Measurements from ENCODE around the gene LHPP. TPM values are rescaled to one million over a fixed set of nuclear protein-coding genes. Genes with fewer than 3 reads are reported as not detected.

Gene LHPP
- total RNA-seq, 1 donor from 2014 or later = 8.6 TPM

GRCh38 chr10:124565565-124566221 lies 104.1 kb downstream of the LHPP start:
- Mint-ChIP-seq H3K4me3 (no peak overlapping the region), H3K27me3 (peaks cover 6% of the 10 kb centered on the region), H3K36me3 (ENCODE audit: low read depth) (no peaks in the 10 kb centered on the region), H3K9me3 (no peaks in the 10 kb centered on the region), H3K27ac (no peak overlapping the region), H3K4me1 (no peaks in the 10 kb centered on the region)
- no peak for DNase-seq
- intact Hi-C loops (cut with micrococcal nuclease) = no loop called here

DNA sequence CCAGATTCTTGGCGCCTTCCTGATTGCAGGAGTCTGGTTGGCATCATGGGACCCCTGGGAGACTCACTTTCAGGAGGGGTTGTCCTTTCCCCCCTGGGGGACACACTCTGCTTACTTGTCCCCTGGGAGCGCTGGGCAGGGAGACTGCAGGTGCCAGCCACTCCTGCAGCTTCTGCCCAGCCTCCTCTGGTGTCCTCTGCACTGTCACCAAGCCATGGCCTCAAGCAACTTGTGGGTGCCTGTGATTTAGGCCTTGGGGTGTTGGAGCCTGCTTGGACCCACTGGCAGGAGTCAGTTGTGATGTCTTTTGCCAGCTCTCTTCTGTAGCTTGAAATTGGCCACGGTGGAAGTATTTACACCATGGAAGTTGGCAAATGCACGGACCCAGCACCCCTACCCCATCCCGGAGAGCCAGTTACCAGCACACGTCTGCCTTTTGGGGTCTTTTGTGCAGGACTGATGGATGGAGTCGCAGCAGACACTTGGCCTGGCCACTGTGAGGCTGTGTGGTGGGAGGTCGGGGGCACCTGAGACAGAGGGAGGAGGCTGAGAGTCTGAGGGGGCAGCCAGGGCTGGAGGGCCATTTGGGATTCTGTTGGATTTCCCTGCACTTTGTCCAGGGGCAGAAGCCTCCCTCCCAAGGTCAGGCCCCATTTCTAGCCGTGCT lies 104.7 kb downstream of the LHPP start:
- no peaks in the 10 kb centered on the region for H3K9me3 Mint-ChIP-seq
- H3K27ac Mint-ChIP-seq = no peak overlapping the region
- peaks cover 4% of the 10 kb centered on the region for H3K27me3 Mint-ChIP-seq
- H3K4me3 Mint-ChIP-seq = no peak overlapping the region
- no peaks in the 10 kb centered on the region for H3K36me3 Mint-ChIP-seq (ENCODE audit: low read depth)
- DNase-seq = no peak
- intact Hi-C loops (cut with micrococcal nuclease) = no loop called here
- no peaks in the 10 kb centered on the region for H3K4me1 Mint-ChIP-seq

DNA sequence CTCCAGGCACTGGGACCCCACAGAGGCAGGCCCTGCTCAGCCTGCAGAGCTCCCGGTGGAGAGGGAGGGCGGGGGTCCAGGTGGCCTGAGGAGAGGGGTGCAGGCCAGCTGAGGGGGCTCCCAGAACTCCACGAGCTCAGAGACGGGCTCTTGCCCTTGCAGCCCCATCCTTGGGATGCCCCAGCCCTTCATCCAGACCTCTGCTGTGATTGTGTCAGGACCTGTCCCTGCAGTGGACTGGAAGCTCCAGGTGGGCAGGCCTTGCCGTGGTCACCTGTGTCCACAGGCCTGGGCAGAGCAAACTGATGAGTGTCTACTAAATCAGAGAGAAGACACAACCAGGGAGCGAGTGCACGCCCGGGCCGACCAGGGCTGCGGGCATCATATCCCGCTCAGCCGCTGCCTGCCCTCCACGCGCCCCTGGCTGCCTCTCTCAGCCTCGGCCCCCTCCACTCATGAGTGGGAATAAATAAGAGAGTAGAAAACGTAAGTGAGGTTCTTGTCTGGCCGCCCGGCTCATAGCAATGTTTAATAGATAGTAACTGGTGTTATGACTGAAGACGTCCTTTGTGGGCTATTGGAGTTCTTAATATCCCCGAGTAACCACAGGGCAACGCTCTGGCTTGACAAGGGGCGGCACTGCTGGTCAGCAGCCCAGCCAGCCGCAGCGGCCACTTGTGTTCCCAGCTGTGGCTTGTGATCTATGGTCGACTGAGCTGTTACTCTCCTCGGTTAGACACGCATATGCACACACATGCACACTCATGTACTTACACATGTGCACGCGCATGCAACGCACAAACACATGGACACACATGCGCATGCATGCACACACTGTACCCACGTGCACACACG lies 105.6 kb downstream of the LHPP start:
- Mint-ChIP-seq H3K4me3 (no peak overlapping the region), H3K36me3 (ENCODE audit: low read depth) (no peaks in the 10 kb centered on the region), H3K27me3 (no peaks in the 10 kb centered on the region), H3K4me1 (no peaks in the 10 kb centered on the region), H3K27ac (no peak overlapping the region), H3K9me3 (no peaks in the 10 kb centered on the region)
- DNase-seq = no peak
- intact Hi-C loops (cut with micrococcal nuclease) = no loop called here

- Mint-ChIP-seq H3K9me3 (no peaks in the 10 kb centered on the region), H3K36me3 (ENCODE audit: low read depth) (no peaks in the 10 kb centered on the region), H3K27me3 (no peaks in the 10 kb centered on the region), H3K4me3 (no peak overlapping the region), H3K4me1 (no peaks in the 10 kb centered on the region), H3K27ac (no peak overlapping the region)
- no peak for DNase-seq
- intact Hi-C loops (cut with micrococcal nuclease) = no loop called here
Observed at GRCh38 chr10:124568339-124568738, 106.7 kb downstream of the LHPP start.

DNA sequence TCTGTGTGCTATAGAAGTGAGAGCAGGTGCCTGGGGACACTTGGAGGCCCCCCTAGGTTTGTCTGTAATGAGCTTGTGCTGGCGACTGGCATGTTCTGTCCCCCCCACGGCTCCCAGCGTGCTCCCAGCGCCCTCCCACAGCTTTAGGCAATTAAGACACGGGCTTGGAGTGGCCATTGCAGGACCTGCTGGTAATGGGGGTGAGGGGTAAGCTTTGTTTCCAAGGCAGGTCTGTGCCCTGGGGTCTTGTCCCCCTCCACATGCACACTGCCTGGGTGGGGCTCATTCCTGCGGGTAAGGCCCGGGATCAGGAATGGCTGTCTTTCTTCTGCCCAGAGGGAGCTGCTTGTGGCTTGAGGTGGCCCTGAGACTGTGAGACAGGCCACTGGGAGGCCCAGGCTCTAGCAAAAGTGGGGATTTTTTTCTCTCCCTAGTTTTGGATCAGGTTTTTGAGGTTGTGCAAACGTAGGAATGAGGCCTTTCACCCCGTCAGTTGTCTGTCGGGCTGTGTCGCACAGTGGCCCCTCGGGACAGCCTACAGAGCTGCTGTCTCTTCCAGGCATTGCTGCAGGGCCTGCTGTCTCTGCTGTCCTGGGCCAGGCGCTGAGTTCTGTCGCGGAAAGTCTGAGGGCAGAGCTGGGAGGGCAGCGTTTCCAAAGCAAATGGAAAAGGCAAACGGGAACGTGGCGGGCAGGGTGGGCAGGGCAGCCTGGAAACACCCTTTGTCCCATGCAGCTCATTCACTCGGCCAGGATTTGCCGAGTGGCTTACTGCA lies 107.4 kb downstream of the LHPP start:
- no peak overlapping the region for H3K27ac Mint-ChIP-seq
- no peak overlapping the region for H3K4me3 Mint-ChIP-seq
- no peaks in the 10 kb centered on the region for H3K27me3 Mint-ChIP-seq
- no peaks in the 10 kb centered on the region for H3K4me1 Mint-ChIP-seq
- intact Hi-C loops (cut with micrococcal nuclease) = no loop called here
- H3K9me3 Mint-ChIP-seq = no peaks in the 10 kb centered on the region
- no peaks in the 10 kb centered on the region for H3K36me3 Mint-ChIP-seq (ENCODE audit: low read depth)
- DNase-seq = no peak

- Mint-ChIP-seq H3K4me1 (no peaks in the 10 kb centered on the region), H3K9me3 (no peaks in the 10 kb centered on the region), H3K4me3 (no peak overlapping the region), H3K27me3 (no peaks in the 10 kb centered on the region), H3K36me3 (ENCODE audit: low read depth) (no peaks in the 10 kb centered on the region), H3K27ac (no peak overlapping the region)
- DNase-seq = no peak
- intact Hi-C loops (cut with micrococcal nuclease) = no loop called here
Observed at GRCh38 chr10:124569623-124570470, 108.2 kb downstream of the LHPP start.

GRCh38 chr10:124570646-124571045 lies 109.0 kb downstream of the LHPP start:
- H3K9me3 Mint-ChIP-seq = no peaks in the 10 kb centered on the region
- no peaks in the 10 kb centered on the region for H3K27me3 Mint-ChIP-seq
- H3K36me3 Mint-ChIP-seq (ENCODE audit: low read depth) = no peaks in the 10 kb centered on the region
- no peak for DNase-seq
- no peaks in the 10 kb centered on the region for H3K4me1 Mint-ChIP-seq
- intact Hi-C loops (cut with micrococcal nuclease) = no loop called here
- H3K27ac Mint-ChIP-seq = no peak overlapping the region
- H3K4me3 Mint-ChIP-seq = no peak overlapping the region

GRCh38 chr10:124572751-124573150 lies 111.1 kb downstream of the LHPP start:
- intact Hi-C loops (cut with micrococcal nuclease) = no loop called here
- H3K4me1 Mint-ChIP-seq = no peaks in the 10 kb centered on the region
- H3K27me3 Mint-ChIP-seq = no peaks in the 10 kb centered on the region
- no peak overlapping the region for H3K27ac Mint-ChIP-seq
- H3K36me3 Mint-ChIP-seq (ENCODE audit: low read depth) = no peaks in the 10 kb centered on the region
- DNase-seq = no peak
- H3K4me3 Mint-ChIP-seq = no peak overlapping the region
- no peaks in the 10 kb centered on the region for H3K9me3 Mint-ChIP-seq

DNA sequence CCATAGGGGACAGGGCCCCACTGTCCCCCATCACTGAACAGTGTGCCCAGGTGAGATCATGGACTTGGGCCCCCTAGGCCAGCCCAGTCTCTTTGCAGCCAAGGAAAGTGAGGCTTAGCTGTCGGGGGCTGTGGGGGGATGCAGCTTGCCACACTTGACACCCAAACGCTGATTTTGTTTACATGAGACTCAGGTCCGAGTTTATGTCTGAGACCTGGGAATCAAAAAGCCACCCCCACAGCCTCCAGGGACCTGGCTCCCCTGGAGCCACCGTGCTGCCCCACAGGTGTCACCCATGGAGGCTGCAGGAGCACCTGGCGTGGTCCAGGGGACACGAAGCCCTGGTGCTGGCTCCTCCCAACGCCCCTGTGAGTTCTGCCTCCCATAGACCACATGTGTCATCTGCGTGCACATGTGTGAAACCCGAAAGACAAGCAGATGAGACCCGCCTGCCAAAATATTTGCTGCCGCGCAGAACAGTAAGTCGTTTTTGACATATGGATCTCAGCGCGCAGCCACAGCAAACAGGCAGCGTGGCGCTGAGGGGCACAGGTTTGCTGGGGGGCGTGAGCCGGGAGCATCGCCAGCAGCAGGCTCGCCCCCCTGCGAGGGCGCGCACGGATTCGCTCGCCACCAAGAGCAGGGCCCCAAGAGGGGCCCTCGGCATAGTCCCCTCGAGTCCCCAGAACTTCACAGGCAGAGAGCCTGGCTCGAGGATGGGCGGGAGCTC lies 112.3 kb downstream of the LHPP start:
- Mint-ChIP-seq H3K36me3 (ENCODE audit: low read depth) (no peaks in the 10 kb centered on the region), H3K9me3 (no peaks in the 10 kb centered on the region), H3K27ac (no peak overlapping the region), H3K4me1 (no peaks in the 10 kb centered on the region), H3K4me3 (no peak overlapping the region), H3K27me3 (no peaks in the 10 kb centered on the region)
- DNase-seq = no peak
- intact Hi-C loops (cut with micrococcal nuclease) = no loop called here

- H3K4me1 Mint-ChIP-seq = no peaks in the 10 kb centered on the region
- H3K9me3 Mint-ChIP-seq = no peaks in the 10 kb centered on the region
- intact Hi-C loops (cut with micrococcal nuclease) = no loop called here
- no peaks in the 10 kb centered on the region for H3K27me3 Mint-ChIP-seq
- DNase-seq = no peak
- H3K4me3 Mint-ChIP-seq = no peak overlapping the region
- no peak overlapping the region for H3K27ac Mint-ChIP-seq
- H3K36me3 Mint-ChIP-seq (ENCODE audit: low read depth) = no peaks in the 10 kb centered on the region
Observed at GRCh38 chr10:124574456-124575070, 112.9 kb downstream of the LHPP start.

DNA sequence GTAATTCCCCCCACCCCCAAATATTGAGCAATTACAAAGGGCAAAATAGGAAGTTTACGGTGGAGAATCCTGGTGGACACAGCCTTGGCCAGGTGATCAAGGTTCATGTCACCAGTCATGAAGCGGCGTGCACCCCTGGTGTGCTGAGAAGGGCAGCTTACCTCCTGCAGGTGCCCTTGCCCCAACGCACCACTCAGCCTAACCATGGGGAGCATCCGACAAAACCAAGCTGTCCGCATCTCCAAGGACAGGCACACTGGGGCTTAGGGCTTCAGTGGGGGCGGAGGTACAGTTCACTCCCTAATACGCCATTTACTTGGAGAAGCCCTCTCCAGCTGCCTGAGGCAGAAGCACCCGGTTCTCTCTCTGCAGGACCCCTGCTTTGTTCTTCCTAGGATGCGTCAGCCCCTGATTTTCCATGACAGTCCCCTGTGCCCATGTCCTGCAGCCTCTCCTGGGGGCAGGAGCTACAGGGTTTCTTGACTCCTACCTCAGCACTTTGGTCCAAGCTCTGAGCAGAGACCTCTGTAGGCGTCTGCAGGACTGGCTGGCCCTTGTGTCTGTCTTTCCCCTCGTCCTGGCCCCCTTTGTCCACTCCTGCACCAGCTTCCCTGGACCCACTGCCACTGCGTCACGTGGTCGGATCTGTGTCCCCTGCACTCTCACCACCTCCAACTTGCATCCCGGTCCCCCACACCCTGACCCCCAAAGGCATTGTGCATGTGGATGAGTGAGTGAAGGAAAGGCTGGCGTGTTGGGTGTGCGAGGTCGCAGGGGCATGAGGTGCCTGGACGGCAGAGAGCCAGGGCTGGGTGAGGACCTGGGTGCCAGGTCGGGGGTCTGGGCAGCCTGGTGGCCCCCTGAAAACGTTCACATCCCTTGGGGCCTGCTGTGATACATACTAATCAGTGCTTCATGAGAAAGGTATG lies 113.7 kb downstream of the LHPP start:
- intact Hi-C loops (cut with micrococcal nuclease) = no loop called here
- H3K27ac Mint-ChIP-seq = no peak overlapping the region
- no peaks in the 10 kb centered on the region for H3K9me3 Mint-ChIP-seq
- DNase-seq = no peak
- no peaks in the 10 kb centered on the region for H3K36me3 Mint-ChIP-seq (ENCODE audit: low read depth)
- no peak overlapping the region for H3K4me3 Mint-ChIP-seq
- no peaks in the 10 kb centered on the region for H3K27me3 Mint-ChIP-seq
- H3K4me1 Mint-ChIP-seq = no peaks in the 10 kb centered on the region

All from activated CD4-positive, alpha-beta T cell treated with anti-CD3 and anti-CD28 coated beads, Interleukin-2, amount 10 ng/mL, durations not matched to agents 24 days and 14 days (primary cell).